WI38 (cell line): ENCODE measurements around the gene NUDT4.

ENCODE experiments used
- H3K4me3 ChIP-seq: 2 replicates; pipeline ENCODE4 v1.5.1; 2011; ENCODE audit warnings: low read depth, mild to moderate bottlenecking, control low read depth, low read length
- CTCF ChIP-seq: IDR thresholded peaks from 2 replicates; pipeline ENCODE4 v1.5.1; 2012; ENCODE audit warnings: low read depth, mild to moderate bottlenecking, control low read depth, low read length

The NUDT4 gene

DNA sequence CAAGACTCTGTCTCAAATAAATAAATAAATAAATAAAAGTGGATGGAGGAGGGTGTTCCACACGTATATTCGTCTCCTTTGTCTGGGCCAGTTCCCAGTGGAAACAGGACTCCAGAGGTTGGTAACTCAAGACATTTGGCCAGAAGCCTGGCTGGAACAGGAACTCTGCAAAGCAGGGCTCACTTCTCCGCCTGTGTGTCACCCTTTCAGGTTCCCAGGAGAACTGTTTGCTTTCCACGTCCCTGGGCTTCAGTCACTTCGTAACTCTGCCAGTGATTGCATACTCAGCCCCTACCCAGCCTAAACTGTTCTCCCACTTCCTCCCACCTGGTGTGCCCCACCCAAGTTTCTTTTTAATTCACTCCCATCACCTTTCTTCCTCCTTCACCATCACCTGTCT is 71.1 kb downstream of the NUDT4 start:
- H3K4me3 ChIP-seq = no peak overlapping the region
- TF ChIP-seq CTCF = no peak

DNA sequence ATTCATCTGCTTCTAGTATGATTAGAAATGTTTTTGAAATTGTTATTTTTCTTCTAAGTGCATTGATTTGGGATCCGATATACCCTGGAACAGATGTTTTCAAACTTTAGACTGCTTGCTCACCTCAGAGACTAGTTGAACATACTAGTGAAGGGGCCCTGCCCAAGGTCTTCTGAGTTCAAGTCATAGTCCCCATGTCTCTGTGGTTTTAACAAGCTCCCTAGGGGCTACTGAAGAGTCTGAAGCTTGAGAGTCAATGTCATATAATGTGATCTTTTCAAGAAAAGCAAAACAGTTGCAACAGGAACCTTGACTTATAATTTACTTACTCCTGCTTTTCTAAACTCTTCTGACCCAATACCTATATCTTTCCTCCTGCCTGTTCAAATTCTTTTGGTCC is 71.6 kb downstream of the NUDT4 start:
- no peak for TF ChIP-seq CTCF
- no peak overlapping the region for H3K4me3 ChIP-seq

- H3K4me3 ChIP-seq = no peak overlapping the region
- TF ChIP-seq CTCF = no peak
These were observed 73.9 kb downstream of the NUDT4 start for GRCh38 chr12:93451423-93452158.

GRCh38 chr12:93453633-93454032 is 75.9 kb downstream of the NUDT4 start:
- H3K4me3 ChIP-seq = no peak overlapping the region
- TF ChIP-seq CTCF = no peak

- no peak overlapping the region for H3K4me3 ChIP-seq
- TF ChIP-seq CTCF = no peak
These were observed 78.4 kb downstream of the NUDT4 start for GRCh38 chr12:93456077-93456476.
